GM19099 (cell line): ENCODE measurements around the gene TMPRSS4.
A peak's percentile ranks its signal among the peaks of the same experiment; 100 is the strongest.

Experiments
- POLR2A ChIP-seq: IDR thresholded peaks from 3 replicates; pipeline ENCODE4 v1.6.1; 2011; ENCODE audit warnings: low read depth; ENCODE audit not compliant: insufficient read length; ENCODE audit errors: extremely low read depth

The TMPRSS4 gene

GRCh38 chr11:118105657-118106305, 28.9 kb downstream of the TMPRSS4 start:
- TF ChIP-seq POLR2A = no peak

- no peak for TF ChIP-seq POLR2A
Observed at GRCh38 chr11:118106789-118107335, 30.0 kb downstream of the TMPRSS4 start.

- TF ChIP-seq POLR2A = no peak
Observed at GRCh38 chr11:118108513-118108912, 31.6 kb downstream of the TMPRSS4 start.

- TF ChIP-seq POLR2A = no peak
Observed at GRCh38 chr11:118109231-118109630, 32.4 kb downstream of the TMPRSS4 start.

- no peak for TF ChIP-seq POLR2A
Observed at GRCh38 chr11:118111019-118111743, 34.3 kb downstream of the TMPRSS4 start.

- no peak for TF ChIP-seq POLR2A
Observed at GRCh38 chr11:118111744-118112035, 34.8 kb downstream of the TMPRSS4 start.

- TF ChIP-seq POLR2A = no peak
Observed at GRCh38 chr11:118112711-118113430, 36.0 kb downstream of the TMPRSS4 start.

GRCh38 chr11:118114266-118114665, 37.4 kb downstream of the TMPRSS4 start:
- no peak for TF ChIP-seq POLR2A

GRCh38 chr11:118115048-118115447, 38.2 kb downstream of the TMPRSS4 start:
- no peak for TF ChIP-seq POLR2A

- TF ChIP-seq POLR2A = no peak
Observed at GRCh38 chr11:118117790-118118601, 41.1 kb downstream of the TMPRSS4 start.

- no peak for TF ChIP-seq POLR2A
Observed at GRCh38 chr11:118120793-118121192, 43.9 kb downstream of the TMPRSS4 start.

- TF ChIP-seq POLR2A = no peak
Observed at GRCh38 chr11:118124929-118125535, 48.2 kb downstream of the TMPRSS4 start.

GRCh38 chr11:118126082-118126838, 49.4 kb downstream of the TMPRSS4 start:
- peak; percentile 43 for TF ChIP-seq POLR2A

GRCh38 chr11:118128310-118128709, 51.4 kb downstream of the TMPRSS4 start:
- no peak for TF ChIP-seq POLR2A

GRCh38 chr11:118128721-118129470, 52.0 kb downstream of the TMPRSS4 start:
- TF ChIP-seq POLR2A = no peak
